Esophagus squamous epithelium (tissue), 5 donors: Measurements from ENCODE around the gene PLA2G2D. TPM values are rescaled to one million over a fixed set of nuclear protein-coding genes. Genes with fewer than 3 reads are reported as not detected.
A peak's percentile ranks its signal among the peaks of the same experiment; 100 is the strongest.

Source experiments
- DNase-seq: peaks from one replicate; lab custom pipeline; 2025; lab: John Stamatoyannopoulos, UW
- H3K27ac ChIP-seq, 4 donors: fragments of 200-600 bp; sonication (generic); one replicate each; pipeline ENCODE4 v1.5.1; 2016 to 2019; ENCODE audit warnings: mild to moderate bottlenecking in 1 of 4
- H3K27me3 ChIP-seq, 4 donors: fragments of 200-600 bp; sonication (generic); 1 replicate in 3 of 4; 2 replicates in 1 of 4; pipeline versions ENCODE4 v1.5.1 to v1.6.0; 2017 to 2021; ENCODE audit warnings: antibody characterized with exemption in 1 of 4
- H3K36me3 ChIP-seq, 3 donors: fragments of 200-600 bp; sonication (generic); one replicate each; pipeline ENCODE4 v1.5.1; 2016 to 2019
- H3K4me1 ChIP-seq, 3 donors: fragments of 200-600 bp; sonication (generic); one replicate each; pipeline ENCODE4 v1.5.1; 2017 to 2019
- H3K4me3 ChIP-seq, 4 donors: fragments of 200-600 bp; sonication (generic); 1 replicate in 3 of 4; 2 replicates in 1 of 4; pipeline ENCODE4 v1.5.1; 2016 to 2019; ENCODE audit warnings: mild to moderate bottlenecking in 2 of 4, moderate library complexity in 1 of 4
- H3K9me3 ChIP-seq, 3 donors: fragments of 200-600 bp; sonication (generic); one replicate each; pipeline ENCODE4 v1.5.1; 2016 to 2019
- POLR2A ChIP-seq, 4 donors: fragments of 450-650 bp; IDR thresholded peaks; one replicate each; pipeline ENCODE4 v1.6.1; 2017; ENCODE audit warnings: antibody characterized with exemption in 4 of 4, mild to moderate bottlenecking in 4 of 4, moderate library complexity in 3 of 4
- WGBS, 2 donors: methylation state at CpG; one replicate each; pipeline ENCODE4 v1.1.5; 2018; 5-methylcytosine and 5-hydroxymethylcytosine counted together
- intact Hi-C: fragments of 100-400 bp; cut with DNase I; formaldehyde crosslinking; loops from one replicate; pipeline ENCODE4 v1.15.0; 2022
- total RNA-seq, 4 donors: library from RNA; depleted of rRNA; stranded (reverse); fragments of >200 nt; gene quantifications; one replicate each; pipeline ENCODE4 v1.1.0, GENCODE V29; 2016
- TF ChIP-seq, protein P1 (sequence below), 6 experiments: fragments of 450-650 bp in 4 of 6; fragments of 200-600 bp in 2 of 6; sonication (generic) in 2 of 6; IDR thresholded peaks; one replicate each; pipeline ENCODE4 v1.5.1; 2016 to 2019; ENCODE audit warnings: antibody characterized with exemption in 6 of 6, mild to moderate bottlenecking in 4 of 6, moderate library complexity in 4 of 6
- donor health status: DM: yes; HTN: yes; CAD: no.

Gene PLA2G2D
- total RNA-seq, 4 donors from 2014 or later: 0.19 TPM; not detected in 3

GRCh38 chr1:20165522-20165951 is 46.2 kb upstream of the PLA2G2D start:
- H3K4me3 ChIP-seq: no peak overlapping the region
- 81 to 86% methylated on average over 7 to 16 of the region's 16 CpGs for WGBS, 2 donors
- intact Hi-C loops: no loop called here
- H3K27me3 ChIP-seq: peaks cover 0 to 23% (median 0%) of the 10 kb centered on the region in 4 donors
- DNase-seq: no peak
- peaks cover 0 to 27% (median 4%) of the 10 kb centered on the region in 3 donors for H3K4me1 ChIP-seq
- no peak for TF ChIP-seq POLR2A (IDR thresholded peaks at IDR 0.05)
- TF ChIP-seq, protein P1, sequence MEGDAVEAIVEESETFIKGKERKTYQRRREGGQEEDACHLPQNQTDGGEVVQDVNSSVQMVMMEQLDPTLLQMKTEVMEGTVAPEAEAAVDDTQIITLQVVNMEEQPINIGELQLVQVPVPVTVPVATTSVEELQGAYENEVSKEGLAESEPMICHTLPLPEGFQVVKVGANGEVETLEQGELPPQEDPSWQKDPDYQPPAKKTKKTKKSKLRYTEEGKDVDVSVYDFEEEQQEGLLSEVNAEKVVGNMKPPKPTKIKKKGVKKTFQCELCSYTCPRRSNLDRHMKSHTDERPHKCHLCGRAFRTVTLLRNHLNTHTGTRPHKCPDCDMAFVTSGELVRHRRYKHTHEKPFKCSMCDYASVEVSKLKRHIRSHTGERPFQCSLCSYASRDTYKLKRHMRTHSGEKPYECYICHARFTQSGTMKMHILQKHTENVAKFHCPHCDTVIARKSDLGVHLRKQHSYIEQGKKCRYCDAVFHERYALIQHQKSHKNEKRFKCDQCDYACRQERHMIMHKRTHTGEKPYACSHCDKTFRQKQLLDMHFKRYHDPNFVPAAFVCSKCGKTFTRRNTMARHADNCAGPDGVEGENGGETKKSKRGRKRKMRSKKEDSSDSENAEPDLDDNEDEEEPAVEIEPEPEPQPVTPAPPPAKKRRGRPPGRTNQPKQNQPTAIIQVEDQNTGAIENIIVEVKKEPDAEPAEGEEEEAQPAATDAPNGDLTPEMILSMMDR (IDR thresholded peaks at IDR 0.05): peak in 4 of 6 experiments; percentile 18 to 59 (median 24)
- H3K36me3 ChIP-seq: no peaks in the 10 kb centered on the region
- H3K9me3 ChIP-seq: peaks cover 0 to 22% (median 9%) of the 10 kb centered on the region in 3 donors
- H3K27ac ChIP-seq: no peak overlapping the region

DNA sequence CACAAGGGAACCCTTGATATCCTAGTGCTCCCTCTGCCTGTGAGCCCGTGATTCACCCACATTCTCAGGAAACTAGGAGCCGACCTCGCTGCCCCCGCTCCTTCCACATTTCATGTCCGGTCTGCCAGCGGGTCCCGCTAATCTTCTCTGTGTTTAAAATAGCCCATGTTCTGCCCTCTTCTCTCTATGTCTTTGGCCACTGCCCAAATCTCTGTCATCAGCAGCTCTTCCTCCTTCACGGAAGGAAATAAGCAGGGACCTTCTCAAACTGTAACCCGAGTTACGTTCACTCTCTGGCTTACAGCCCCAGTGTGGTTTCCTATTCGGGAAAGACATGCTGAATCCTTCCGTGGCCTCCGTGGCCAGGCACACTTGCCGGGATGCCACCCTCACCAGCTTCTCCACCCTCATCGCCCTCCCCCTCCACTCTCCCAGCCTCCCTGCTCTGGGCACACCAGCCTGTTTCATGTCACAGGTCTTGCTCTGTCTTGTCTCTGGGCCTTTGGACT is 45.4 kb upstream of the PLA2G2D start:
- Histone ChIP-seq H3K4me3 (no peak overlapping the region), H3K27ac (peak overlapping the region in 2 of 4 donors; percentile 48 to 55), H3K27me3 (peaks cover 0 to 23% (median 0%) of the 10 kb centered on the region in 4 donors), H3K9me3 (peaks cover 0 to 30% (median 17%) of the 10 kb centered on the region in 3 donors), H3K4me1 (peaks cover 0 to 27% (median 4%) of the 10 kb centered on the region in 3 donors), H3K36me3 (no peaks in the 10 kb centered on the region)
- DNase-seq: no peak
- intact Hi-C loops: no loop called here
- TF ChIP-seq POLR2A (IDR thresholded peaks at IDR 0.05): no peak
- TF ChIP-seq, protein P1 (IDR thresholded peaks at IDR 0.05): no peak
- WGBS, 2 donors: 75 to 76% methylated on average over 15 of the region's 15 CpGs

DNA sequence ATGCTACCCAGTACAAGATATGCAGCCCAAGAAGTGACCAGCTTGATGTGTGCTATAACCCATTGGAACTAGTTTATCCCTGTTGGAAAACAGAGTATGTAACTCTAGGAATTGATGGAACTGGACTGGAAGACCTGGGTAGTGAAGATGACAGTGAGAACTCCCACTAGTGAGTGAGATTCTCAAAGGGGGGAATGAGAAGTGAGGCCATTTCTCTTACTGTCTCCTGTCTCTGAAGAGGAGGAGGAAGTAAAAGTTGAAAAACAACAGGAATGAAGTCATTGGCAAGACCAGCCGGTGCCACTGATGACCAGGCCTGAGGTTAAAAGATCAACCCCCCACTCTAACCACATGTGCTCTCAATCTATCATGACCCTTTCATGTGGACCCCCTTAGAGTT is 40.7 kb upstream of the PLA2G2D start:
- Histone ChIP-seq H3K9me3 (peaks cover 0 to 52% (median 24%) of the 10 kb centered on the region in 3 donors), H3K36me3 (no peaks in the 10 kb centered on the region), H3K4me1 (peaks cover 0 to 13% (median 0%) of the 10 kb centered on the region in 3 donors), H3K27me3 (peaks cover 0 to 4% (median 0%) of the 10 kb centered on the region in 4 donors), H3K27ac (no peak overlapping the region), H3K4me3 (no peak overlapping the region)
- intact Hi-C loops: no loop called here
- no peak for DNase-seq
- TF ChIP-seq, protein P1 (IDR thresholded peaks at IDR 0.05): no peak
- no peak for TF ChIP-seq POLR2A (IDR thresholded peaks at IDR 0.05)
- WGBS, 2 donors: 56 to 77% methylated on average over 1 of the region's 1 CpG

GRCh38 chr1:20158358-20159070 is 39.2 kb upstream of the PLA2G2D start:
- Histone ChIP-seq H3K27ac (no peak overlapping the region), H3K36me3 (no peaks in the 10 kb centered on the region), H3K4me1 (peaks cover 0 to 7% (median 0%) of the 10 kb centered on the region in 3 donors), H3K27me3 (no peaks in the 10 kb centered on the region), H3K9me3 (peaks cover 0 to 52% (median 24%) of the 10 kb centered on the region in 3 donors), H3K4me3 (no peak overlapping the region)
- no peak for TF ChIP-seq POLR2A (IDR thresholded peaks at IDR 0.05)
- TF ChIP-seq, protein P1 (IDR thresholded peaks at IDR 0.05): no peak
- 66 to 73% methylated on average over 5 to 7 of the region's 7 CpGs for WGBS, 2 donors
- intact Hi-C loops: no loop called here
- DNase-seq: no peak

- H3K36me3 ChIP-seq: no peaks in the 10 kb centered on the region
- peaks cover 0 to 18% (median 5%) of the 10 kb centered on the region in 3 donors for H3K9me3 ChIP-seq
- WGBS, 2 donors: 54 to 60% methylated on average over 5 to 10 of the region's 18 CpGs
- H3K27ac ChIP-seq: peak overlapping the region in 2 of 4 donors; percentile 17 to 42
- H3K4me3 ChIP-seq: peak overlapping the region in 1 of 4 donors; percentile 38
- intact Hi-C loops: loop anchor here (5.0 kb wide), 2 partner anchors 57 to 237 kb away; no protein-coding TSS in a partner anchor
- peaks cover 0 to 14% (median 0%) of the 10 kb centered on the region in 4 donors for H3K27me3 ChIP-seq
- no peak for DNase-seq
- TF ChIP-seq, protein P1 (IDR thresholded peaks at IDR 0.05): no peak
- no peak for TF ChIP-seq POLR2A (IDR thresholded peaks at IDR 0.05)
- H3K4me1 ChIP-seq: peaks cover 9 to 26% (median 10%) of the 10 kb centered on the region in 3 donors
Measured at GRCh38 chr1:20154301-20154831, 35.0 kb upstream of the PLA2G2D start.
